ENCODE measurements around the gene COL6A1. TPM values are rescaled to one million over a fixed set of nuclear protein-coding genes. Genes with fewer than 3 reads are reported as not detected.

COL6A1 gene
- total RNA-seq, 4 donors from 2014 or later, result 96.1 to 213 (median 162) TPM

DNA sequence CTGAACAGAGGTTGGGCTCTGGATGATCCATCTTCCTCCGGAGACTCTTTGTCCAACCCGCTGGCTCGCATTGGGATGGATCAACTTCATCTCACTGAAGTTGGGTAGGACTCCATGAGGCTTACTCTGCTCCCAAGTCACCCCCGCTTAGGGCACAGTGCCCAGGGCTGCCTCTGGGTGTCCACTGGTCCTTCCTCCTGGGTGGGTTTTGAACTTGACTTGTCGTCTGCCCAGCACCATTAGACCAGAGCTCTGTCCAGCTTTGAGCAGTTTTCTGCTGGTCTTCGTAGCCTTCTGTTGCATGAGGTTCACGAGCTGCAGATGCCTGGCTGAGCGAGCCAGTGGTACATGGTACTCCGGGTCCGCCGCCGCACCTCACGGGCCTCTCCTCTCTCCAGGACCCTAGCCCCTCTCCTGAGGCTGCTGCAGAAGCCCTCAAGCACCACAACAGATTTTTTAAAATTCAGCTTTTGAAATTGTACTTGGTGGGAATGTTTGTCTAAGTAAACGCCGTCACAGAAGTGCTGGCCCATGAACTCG lies 33.8 kb upstream of the COL6A1 start:
- WGBS, 2 donors, result 92% methylated on average over 16 of the region's 16 CpGs
- no peaks in the 10 kb centered on the region for H3K9me3 ChIP-seq

DNA sequence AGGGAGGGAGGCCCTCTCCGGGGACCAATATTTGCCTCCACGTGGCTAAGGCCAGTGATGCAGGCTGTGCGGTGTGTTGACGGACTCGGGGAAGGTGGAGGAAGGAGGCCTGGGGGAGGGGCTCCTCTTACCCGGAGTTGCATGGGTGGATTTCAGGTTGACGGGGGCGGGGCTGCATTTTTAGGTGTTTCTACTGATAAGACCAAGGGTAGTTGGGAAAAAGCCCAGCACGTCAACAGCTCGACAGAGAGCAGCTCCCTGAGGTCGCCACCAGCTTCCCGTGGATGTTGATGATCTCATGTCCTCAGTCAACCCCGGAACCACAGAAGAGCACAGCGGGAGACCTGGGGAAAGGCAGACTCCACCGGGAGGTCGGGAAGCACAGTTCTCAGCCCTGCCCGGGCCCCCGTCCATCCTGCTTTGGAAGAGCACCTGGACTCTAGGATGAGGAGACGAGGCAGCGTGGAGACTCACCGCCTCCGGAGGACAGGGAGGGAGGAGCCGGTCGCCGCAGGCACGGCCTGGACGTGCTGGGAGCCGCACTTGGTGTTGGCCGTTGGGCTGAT lies 32.9 kb upstream of the COL6A1 start:
- intact Hi-C loops (cut with DNase I), result no loop called here
- Histone ChIP-seq H3K36me3 (no peaks in the 10 kb centered on the region), H3K27ac (no peak overlapping the region), H3K4me3 (replicated peaks in 1 of 3) (no peak overlapping the region), H3K27me3 (no peaks in the 10 kb centered on the region), H3K4me1 (peaks cover 18 to 22% of the 10 kb centered on the region in 2 donors), H3K9me3 (no peaks in the 10 kb centered on the region)
- 80 to 84% methylated on average over 28 to 29 of the region's 29 CpGs for WGBS, 2 donors
- TF ChIP-seq POLR2A (IDR thresholded peaks at IDR 0.05), result no peak
- TF ChIP-seq, protein P1, sequence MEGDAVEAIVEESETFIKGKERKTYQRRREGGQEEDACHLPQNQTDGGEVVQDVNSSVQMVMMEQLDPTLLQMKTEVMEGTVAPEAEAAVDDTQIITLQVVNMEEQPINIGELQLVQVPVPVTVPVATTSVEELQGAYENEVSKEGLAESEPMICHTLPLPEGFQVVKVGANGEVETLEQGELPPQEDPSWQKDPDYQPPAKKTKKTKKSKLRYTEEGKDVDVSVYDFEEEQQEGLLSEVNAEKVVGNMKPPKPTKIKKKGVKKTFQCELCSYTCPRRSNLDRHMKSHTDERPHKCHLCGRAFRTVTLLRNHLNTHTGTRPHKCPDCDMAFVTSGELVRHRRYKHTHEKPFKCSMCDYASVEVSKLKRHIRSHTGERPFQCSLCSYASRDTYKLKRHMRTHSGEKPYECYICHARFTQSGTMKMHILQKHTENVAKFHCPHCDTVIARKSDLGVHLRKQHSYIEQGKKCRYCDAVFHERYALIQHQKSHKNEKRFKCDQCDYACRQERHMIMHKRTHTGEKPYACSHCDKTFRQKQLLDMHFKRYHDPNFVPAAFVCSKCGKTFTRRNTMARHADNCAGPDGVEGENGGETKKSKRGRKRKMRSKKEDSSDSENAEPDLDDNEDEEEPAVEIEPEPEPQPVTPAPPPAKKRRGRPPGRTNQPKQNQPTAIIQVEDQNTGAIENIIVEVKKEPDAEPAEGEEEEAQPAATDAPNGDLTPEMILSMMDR (IDR thresholded peaks at IDR 0.05), result no peak
- DNase-seq, result no peak

More for the DNA sequence above, 33.8 kb upstream of the COL6A1 start:
- no peaks in the 10 kb centered on the region for H3K27me3 ChIP-seq
- H3K4me3 ChIP-seq (replicated peaks in 1 of 3), result no peak overlapping the region
- no peak for DNase-seq
- H3K4me1 ChIP-seq, result peaks cover 10 to 14% of the 10 kb centered on the region in 2 donors
- intact Hi-C loops (cut with DNase I), result no loop called here
- TF ChIP-seq, protein P1 (IDR thresholded peaks at IDR 0.05), result no peak
- no peak for TF ChIP-seq POLR2A (IDR thresholded peaks at IDR 0.05)
- no peaks in the 10 kb centered on the region for H3K36me3 ChIP-seq
- H3K27ac ChIP-seq, result no peak overlapping the region

DNA sequence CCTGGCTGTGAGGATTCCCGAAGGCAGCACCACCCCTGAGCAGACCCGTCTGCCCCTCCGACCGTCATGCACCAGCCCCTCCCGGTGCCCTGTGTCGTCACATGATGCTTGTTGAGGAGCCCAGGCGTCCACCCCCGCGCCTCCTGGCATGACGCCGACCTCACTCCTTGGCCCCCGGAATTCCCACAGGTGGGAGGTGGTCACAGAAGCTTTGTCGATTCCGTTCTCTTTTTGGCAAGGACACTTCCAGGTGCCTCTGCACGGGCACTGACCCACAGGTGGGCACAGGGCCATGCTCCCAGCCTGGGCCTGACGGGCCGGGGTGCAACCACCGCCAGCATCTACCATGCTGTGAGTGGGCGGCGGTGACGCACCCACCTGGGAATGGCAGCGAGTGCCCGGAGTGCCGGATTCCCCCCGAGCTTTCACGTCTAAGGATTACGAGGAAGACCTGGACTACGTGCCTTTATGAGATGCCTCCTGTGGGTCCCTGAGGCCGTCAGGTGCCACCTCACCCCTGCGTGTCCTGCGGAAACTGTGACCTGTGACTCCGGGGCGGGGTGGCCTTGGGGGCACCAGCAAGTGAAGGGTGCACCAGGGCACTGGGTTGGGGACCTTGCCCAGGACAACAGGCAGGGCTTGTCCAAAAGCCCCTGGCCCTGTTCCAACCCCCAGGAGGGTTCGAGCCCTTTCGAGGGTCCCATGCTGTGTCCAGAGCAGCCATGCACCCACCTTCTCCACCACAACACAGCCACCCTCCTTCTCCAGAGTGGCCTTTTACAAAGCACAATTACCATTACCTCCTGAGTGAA lies 31.4 kb upstream of the COL6A1 start:
- H3K36me3 ChIP-seq, result no peaks in the 10 kb centered on the region
- intact Hi-C loops (cut with DNase I), result no loop called here
- TF ChIP-seq, protein P1 (IDR thresholded peaks at IDR 0.05), result no peak
- TF ChIP-seq POLR2A (IDR thresholded peaks at IDR 0.05), result no peak
- WGBS, 2 donors, result 74 to 77% methylated on average over 14 to 31 of the region's 35 CpGs
- no peak overlapping the region for H3K4me3 ChIP-seq (replicated peaks in 1 of 3)
- DNase-seq, result no peak
- peaks cover 24 to 35% of the 10 kb centered on the region in 2 donors for H3K4me1 ChIP-seq
- H3K9me3 ChIP-seq, result no peaks in the 10 kb centered on the region
- no peaks in the 10 kb centered on the region for H3K27me3 ChIP-seq
- H3K27ac ChIP-seq, result no peak overlapping the region

DNA sequence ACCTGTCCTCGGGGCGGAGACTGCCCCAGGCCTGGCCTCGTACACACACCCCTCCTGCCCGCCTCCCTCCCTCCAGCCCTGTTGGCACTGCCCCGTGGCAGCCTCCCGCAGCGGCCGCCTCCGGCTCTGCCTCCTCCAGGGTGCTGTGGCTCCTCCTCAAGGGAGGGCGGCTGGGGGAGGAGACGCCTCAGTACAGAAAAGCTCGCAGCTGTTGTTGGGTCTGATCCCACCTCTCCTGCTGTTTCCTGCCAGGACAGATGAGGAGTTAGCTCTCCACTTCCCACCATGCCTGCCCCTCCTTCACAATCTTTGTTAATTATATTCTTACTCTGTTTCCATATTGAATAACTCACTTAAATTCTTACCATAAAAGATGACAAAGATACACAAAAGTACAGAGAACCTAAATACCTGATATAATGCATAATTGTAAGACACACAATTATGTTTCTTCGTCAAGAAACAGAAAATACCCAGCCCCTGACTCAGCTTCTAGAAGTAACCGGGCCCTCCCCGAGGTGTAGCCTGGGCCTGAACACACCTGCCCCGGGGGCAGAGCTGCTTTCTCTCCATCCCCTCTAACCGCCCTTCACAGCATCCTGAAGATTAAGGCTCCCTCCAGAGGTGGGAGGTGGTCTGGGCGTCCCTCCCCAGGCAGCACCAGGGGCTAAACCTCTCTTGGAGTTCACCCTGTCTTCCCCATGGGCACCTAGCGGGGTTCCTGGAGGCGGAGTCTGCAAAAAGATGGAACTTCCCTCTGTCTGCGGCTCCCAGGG lies 30.6 kb upstream of the COL6A1 start:
- Histone ChIP-seq H3K4me3 (replicated peaks in 1 of 3) (no peak overlapping the region), H3K4me1 (peaks cover 24 to 37% of the 10 kb centered on the region in 2 donors), H3K36me3 (no peaks in the 10 kb centered on the region), H3K27ac (no peak overlapping the region), H3K9me3 (no peaks in the 10 kb centered on the region), H3K27me3 (no peaks in the 10 kb centered on the region)
- peak in 1 of 2 donors; percentile 28 for TF ChIP-seq POLR2A (IDR thresholded peaks at IDR 0.05)
- TF ChIP-seq, protein P1 (IDR thresholded peaks at IDR 0.05), result no peak
- intact Hi-C loops (cut with DNase I), result no loop called here
- WGBS, 2 donors, result 40 to 44% methylated on average over 21 of the region's 21 CpGs
- peak; percentile 82 to 85 for DNase-seq
